ENCODE results near the gene DCAF12. TPM values are rescaled to one million over a fixed set of nuclear protein-coding genes. Genes with fewer than 3 reads are reported as not detected.
"Not testable (repeated sequence)": the region's sequence is repeated elsewhere in the genome, so short reads cannot be mapped to it uniquely, and the experiment has no call there.

Gene DCAF12
- total RNA-seq, 2 experiments from 2014 or later: 44.1 to 46.9 TPM

DNA sequence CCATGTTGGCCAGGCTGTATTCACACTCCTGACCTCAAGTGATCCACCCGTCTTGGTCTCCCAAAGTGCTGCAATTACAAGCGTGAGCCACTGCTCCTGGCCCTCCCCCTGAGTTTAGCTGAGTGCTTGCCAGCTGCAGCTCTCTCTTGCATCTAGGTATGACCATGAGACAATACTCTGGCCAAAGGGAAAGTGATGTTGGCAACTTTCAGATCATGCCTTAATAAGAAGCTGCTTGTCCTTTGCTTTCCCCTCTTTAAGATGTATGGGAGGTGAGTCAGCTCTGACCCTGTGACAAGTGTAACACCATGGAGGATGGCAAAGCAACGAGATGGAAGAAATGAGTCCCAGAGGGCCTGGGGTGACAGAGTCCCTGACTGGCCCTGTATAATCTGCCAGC is 18.7 kb upstream of the DCAF12 start:
- POLR2A ChIA-PET: no interaction called here
- DNase-seq: no peak
- Mint-ChIP-seq H3K27me3 (peaks cover 9% of the 10 kb centered on the region), H3K9me3 (no peaks in the 10 kb centered on the region), H3K4me3 (no peak overlapping the region), H3K27ac (no peak overlapping the region), H3K4me1 (no peaks in the 10 kb centered on the region), H3K36me3 (ENCODE audit: low read depth) (no peaks in the 10 kb centered on the region)
- CTCF ChIA-PET: interaction anchor here (0.6 to 0.9 kb wide), 2 partner anchors 71 to 323 kb away, joined by 3 read pairs; no protein-coding TSS in a partner anchor

DNA sequence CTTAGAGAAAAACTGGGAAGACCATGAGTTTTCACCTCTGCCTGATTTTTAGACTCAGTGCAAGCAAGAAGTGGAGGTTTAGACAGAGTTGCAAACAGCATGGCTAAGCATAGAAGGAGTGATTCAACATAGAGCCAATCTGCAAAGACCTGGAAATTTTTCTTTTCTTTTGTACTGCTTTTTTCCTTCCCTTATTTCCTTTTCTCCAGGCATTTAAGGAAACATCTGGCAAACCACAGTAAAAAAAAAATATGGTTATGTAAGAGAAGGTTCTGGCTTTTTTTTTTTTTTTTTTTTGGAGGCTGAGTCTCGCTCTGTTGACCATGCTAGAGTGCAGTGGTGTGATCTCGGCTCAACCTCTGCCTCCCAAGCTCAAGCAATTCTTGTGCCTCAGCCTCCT is 16.6 kb upstream of the DCAF12 start:
- no peaks in the 10 kb centered on the region for H3K36me3 Mint-ChIP-seq (ENCODE audit: low read depth)
- H3K27ac Mint-ChIP-seq: no peak overlapping the region
- no peak overlapping the region for H3K4me3 Mint-ChIP-seq
- POLR2A ChIA-PET: no interaction called here
- H3K9me3 Mint-ChIP-seq: no peaks in the 10 kb centered on the region
- CTCF ChIA-PET: no interaction called here
- peaks cover 2% of the 10 kb centered on the region for H3K4me1 Mint-ChIP-seq
- DNase-seq: no peak
- H3K27me3 Mint-ChIP-seq: peaks cover 10% of the 10 kb centered on the region

DNA sequence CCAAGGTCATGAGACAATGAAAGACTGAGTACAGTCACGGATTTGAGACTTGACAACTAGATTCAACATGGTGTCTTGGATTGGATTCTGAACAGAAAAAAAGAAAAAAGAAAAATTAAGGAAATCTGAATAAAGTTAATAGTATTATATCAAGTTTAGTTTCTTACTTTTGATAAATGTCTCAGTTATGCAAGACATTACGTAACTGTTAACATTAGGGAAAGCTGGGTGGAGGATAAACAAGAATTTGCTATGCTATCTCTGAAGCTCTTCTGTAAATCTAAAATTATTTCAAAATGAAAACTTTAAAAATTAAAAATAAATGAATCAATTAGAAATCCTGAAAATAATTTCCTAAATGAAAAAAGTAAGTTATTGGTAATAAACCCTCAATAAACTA is 14.4 kb upstream of the DCAF12 start:
- CTCF ChIA-PET: interaction anchor here (0.5 kb wide), 1 partner anchor 15 kb away, joined by 3 read pairs; no protein-coding TSS in a partner anchor
- Mint-ChIP-seq H3K36me3 (ENCODE audit: low read depth) (no peaks in the 10 kb centered on the region), H3K27ac (no peak overlapping the region), H3K4me1 (peaks cover 2% of the 10 kb centered on the region), H3K27me3 (peaks cover 10% of the 10 kb centered on the region), H3K4me3 (no peak overlapping the region), H3K9me3 (no peaks in the 10 kb centered on the region)
- POLR2A ChIA-PET: interaction anchor here (1.0 kb wide), 1 partner anchor 10 kb away, joined by 3 read pairs; no protein-coding TSS in a partner anchor
- DNase-seq: no peak

- H3K36me3 Mint-ChIP-seq (ENCODE audit: low read depth): no peaks in the 10 kb centered on the region
- no peak for DNase-seq
- ChIA-PET POLR2A (interaction anchor here (0.6 kb wide), 1 partner anchor 17 kb away, joined by 3 read pairs; no protein-coding TSS in a partner anchor), CTCF (interaction anchor here (0.7 kb wide), 1 partner anchor 13 kb away, joined by 3 read pairs; no protein-coding TSS in a partner anchor)
- H3K27ac Mint-ChIP-seq: no peak overlapping the region
- no peak overlapping the region for H3K4me3 Mint-ChIP-seq
- H3K9me3 Mint-ChIP-seq: no peaks in the 10 kb centered on the region
- H3K4me1 Mint-ChIP-seq: peaks cover 2% of the 10 kb centered on the region
- peaks cover 8% of the 10 kb centered on the region for H3K27me3 Mint-ChIP-seq
Measured at GRCh38 chr9:34139477-34140146, 13.1 kb upstream of the DCAF12 start.

- H3K4me1 Mint-ChIP-seq; H3K27me3 Mint-ChIP-seq; H3K9me3 Mint-ChIP-seq; H3K27ac Mint-ChIP-seq; DNase-seq; POLR2A ChIA-PET; H3K36me3 Mint-ChIP-seq (ENCODE audit: low read depth); H3K4me3 Mint-ChIP-seq; CTCF ChIA-PET: not testable (repeated sequence)
Measured at GRCh38 chr9:34138644-34139043, 12.1 kb upstream of the DCAF12 start.

GRCh38 chr9:34134521-34134920 is 8.0 kb upstream of the DCAF12 start:
- ChIA-PET POLR2A (no interaction called here), CTCF (no interaction called here)
- peaks cover 2% of the 10 kb centered on the region for H3K4me1 Mint-ChIP-seq
- H3K27ac Mint-ChIP-seq: no peak overlapping the region
- no peaks in the 10 kb centered on the region for H3K27me3 Mint-ChIP-seq
- no peak overlapping the region for H3K4me3 Mint-ChIP-seq
- H3K36me3 Mint-ChIP-seq (ENCODE audit: low read depth): no peaks in the 10 kb centered on the region
- no peak for DNase-seq
- H3K9me3 Mint-ChIP-seq: no peaks in the 10 kb centered on the region

DNA sequence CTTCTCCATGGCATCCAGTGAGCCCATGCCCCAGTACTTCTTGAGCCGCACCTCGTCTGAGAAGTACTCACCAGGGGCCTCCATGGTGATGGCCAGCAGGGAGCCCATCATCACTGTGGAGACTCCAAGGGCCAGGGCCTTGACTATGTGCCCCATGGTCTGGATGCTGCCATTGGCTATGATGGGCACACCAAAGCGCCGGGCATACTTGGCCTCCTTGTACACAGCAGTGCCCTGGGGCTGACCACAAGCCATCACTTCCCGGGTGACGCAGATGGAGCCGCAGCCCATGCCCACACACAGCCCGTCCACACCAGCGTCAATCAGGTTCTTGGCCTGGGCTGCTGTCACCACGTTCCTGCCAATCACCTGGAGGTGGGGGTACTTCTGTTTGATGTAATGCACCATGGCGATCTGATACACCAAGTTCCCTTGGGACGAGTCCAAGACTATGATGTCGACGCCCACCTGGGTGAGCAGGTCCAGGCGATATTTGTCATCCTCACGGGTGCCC is 7.0 kb upstream of the DCAF12 start:
- no peak overlapping the region for H3K27ac Mint-ChIP-seq
- no peak overlapping the region for H3K4me3 Mint-ChIP-seq
- no peaks in the 10 kb centered on the region for H3K27me3 Mint-ChIP-seq
- H3K4me1 Mint-ChIP-seq: no peaks in the 10 kb centered on the region
- no peak for DNase-seq
- no peaks in the 10 kb centered on the region for H3K36me3 Mint-ChIP-seq (ENCODE audit: low read depth)
- POLR2A ChIA-PET: no interaction called here
- no peaks in the 10 kb centered on the region for H3K9me3 Mint-ChIP-seq
- CTCF ChIA-PET: no interaction called here

DNA sequence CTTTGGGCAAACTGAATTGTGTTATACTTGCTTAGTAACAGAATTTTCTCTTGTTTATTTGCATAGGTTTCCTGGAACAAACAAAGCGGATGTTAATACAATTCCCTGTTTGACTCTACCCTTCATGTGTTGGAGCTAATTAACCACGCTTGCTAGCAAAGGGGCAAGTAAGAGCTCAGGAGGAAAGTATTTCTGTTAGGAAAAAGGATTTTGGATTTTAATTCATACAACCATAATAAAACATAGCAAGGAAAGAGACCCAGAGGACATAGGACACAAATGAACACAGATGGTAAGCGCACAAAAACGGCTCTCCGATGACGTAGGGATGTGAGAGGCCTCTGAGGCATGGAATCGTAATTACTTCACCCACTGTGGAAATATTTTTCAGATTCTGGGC is 5.1 kb upstream of the DCAF12 start:
- CTCF ChIA-PET: no interaction called here

GRCh38 chr9:34127035-34127948 is 794 bp upstream of the DCAF12 start:
- ChIA-PET POLR2A (interaction anchor here (0.8 to 3.2 kb wide), 8 partner anchors 25 to 251 kb away, joined by 3 to 14 read pairs (median 4); partner anchors contain the start of genes UBAP1 and UBAP2), CTCF (interaction anchor here (0.6 to 1.4 kb wide), 2 partner anchors 51 to 313 kb away, joined by 4 read pairs; partner anchors contain the start of gene UBAP1)
- Mint-ChIP-seq H3K27ac (peak overlapping the region; percentile 92), H3K27me3 (no peaks in the 10 kb centered on the region), H3K36me3 (ENCODE audit: low read depth) (peaks cover 37% of the 10 kb centered on the region), H3K4me1 (peaks cover 33% of the 10 kb centered on the region), H3K9me3 (no peaks in the 10 kb centered on the region), H3K4me3 (peak overlapping the region; percentile 89)
- no peak for DNase-seq

More for the DNA sequence above, 5.1 kb upstream of the DCAF12 start:
- no peak for DNase-seq
- Mint-ChIP-seq H3K4me1 (peaks cover 4% of the 10 kb centered on the region), H3K36me3 (ENCODE audit: low read depth) (no peaks in the 10 kb centered on the region), H3K27me3 (no peaks in the 10 kb centered on the region), H3K27ac (no peak overlapping the region), H3K9me3 (no peaks in the 10 kb centered on the region), H3K4me3 (no peak overlapping the region)
- POLR2A ChIA-PET: no interaction called here

DNA sequence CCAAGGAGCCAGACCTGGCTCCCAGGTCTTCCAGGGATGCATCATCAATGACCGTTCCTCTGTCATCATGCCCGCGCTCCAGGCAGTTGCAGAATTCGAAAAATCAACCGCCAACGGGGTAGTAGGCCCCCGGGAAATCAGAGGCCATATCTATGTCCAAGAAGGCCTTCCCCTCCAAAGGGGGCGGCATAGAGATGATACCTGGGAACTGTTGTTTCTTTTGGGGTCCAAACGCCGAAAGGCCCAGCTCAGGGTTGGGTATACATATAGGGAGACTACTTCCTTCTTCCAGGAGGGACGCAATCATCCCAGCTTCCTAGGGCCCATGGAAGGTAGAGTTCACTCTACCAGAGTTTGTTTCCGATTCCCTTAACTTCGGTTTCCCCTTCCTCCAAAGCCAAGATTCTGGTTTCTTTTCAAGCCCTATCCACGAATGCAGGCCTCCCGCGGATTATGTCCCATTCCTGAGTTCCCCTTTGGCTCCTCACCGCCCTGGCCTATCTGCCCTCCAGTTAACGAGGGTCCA is 754 bp downstream of the DCAF12 start:
- no peak for DNase-seq
- ChIA-PET CTCF (interaction anchor here (0.6 to 1.4 kb wide), 2 partner anchors 65 to 128 kb away, joined by 4 to 5 read pairs; no protein-coding TSS in a partner anchor), POLR2A (interaction anchor here (0.7 to 3.2 kb wide), 6 partner anchors 11 to 126 kb away, joined by 3 to 14 read pairs (median 5); partner anchors contain the start of genes UBAP1 and UBAP2)
- Mint-ChIP-seq H3K4me1 (peaks cover 45% of the 10 kb centered on the region), H3K36me3 (ENCODE audit: low read depth) (peaks cover 51% of the 10 kb centered on the region), H3K9me3 (no peaks in the 10 kb centered on the region), H3K27ac (peak overlapping the region; percentile 92), H3K4me3 (peak overlapping the region; percentile 89), H3K27me3 (no peaks in the 10 kb centered on the region)

DNA sequence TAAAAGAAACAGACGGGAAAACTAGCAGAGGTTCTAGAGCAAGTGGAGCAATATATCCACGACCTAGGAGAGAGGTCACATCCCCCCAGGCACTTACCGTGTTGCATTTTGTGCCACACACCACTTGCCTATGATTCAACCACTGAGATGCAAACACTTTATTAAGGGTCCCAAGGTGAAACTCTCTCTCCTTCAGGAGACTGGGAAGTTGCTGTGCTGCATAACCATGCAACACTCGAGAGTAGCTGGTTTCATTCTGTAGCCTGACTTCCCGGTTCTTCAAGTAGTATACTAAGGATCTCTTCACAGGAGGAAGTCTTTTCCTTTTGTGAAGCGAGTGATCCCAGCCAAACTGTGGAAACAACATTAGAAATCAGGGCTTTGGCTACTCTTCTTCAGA is 1.6 kb downstream of the DCAF12 start:
- POLR2A ChIA-PET: interaction anchor here (3.1 to 3.2 kb wide), 2 partner anchors 54 to 76 kb away, joined by 13 to 14 read pairs; partner anchors contain the start of genes UBAP1 and UBAP2
- peak overlapping the region; percentile 89 for H3K4me3 Mint-ChIP-seq
- DNase-seq: no peak
- H3K9me3 Mint-ChIP-seq: no peaks in the 10 kb centered on the region
- peak overlapping the region; percentile 92 for H3K27ac Mint-ChIP-seq
- peaks cover 45% of the 10 kb centered on the region for H3K4me1 Mint-ChIP-seq
- peaks cover 51% of the 10 kb centered on the region for H3K36me3 Mint-ChIP-seq (ENCODE audit: low read depth)
- CTCF ChIA-PET: interaction anchor here (1.4 kb wide), 1 partner anchor 129 kb away, joined by 5 read pairs; no protein-coding TSS in a partner anchor
- no peaks in the 10 kb centered on the region for H3K27me3 Mint-ChIP-seq

- no peaks in the 10 kb centered on the region for H3K27me3 Mint-ChIP-seq
- H3K36me3 Mint-ChIP-seq (ENCODE audit: low read depth): peaks cover 53% of the 10 kb centered on the region
- peak overlapping the region; percentile 92 for H3K27ac Mint-ChIP-seq
- peaks cover 45% of the 10 kb centered on the region for H3K4me1 Mint-ChIP-seq
- ChIA-PET CTCF (interaction anchor here (1.5 kb wide), 1 partner anchor 129 kb away, joined by 4 read pairs; no protein-coding TSS in a partner anchor), POLR2A (interaction anchor here (1.2 kb wide), 1 partner anchor 32 kb away, joined by 3 read pairs; no protein-coding TSS in a partner anchor)
- DNase-seq: peak; percentile 27
- peak overlapping the region; percentile 89 for H3K4me3 Mint-ChIP-seq
- no peaks in the 10 kb centered on the region for H3K9me3 Mint-ChIP-seq
Measured at GRCh38 chr9:34124099-34124498, 2.4 kb downstream of the DCAF12 start.

Measured in activated CD4-positive, alpha-beta memory T cell treated with anti-CD3 and anti-CD28 coated beads, Interleukin-2, amount 10 ng/mL, durations not matched to agents 7 days and 5 days (primary cell).